ENCODE measurements around the gene TCF7L1.

GRCh38 chr2:85246348-85246747, 113.2 kb downstream of the TCF7L1 start:
- TF ChIP-seq CTCF (IDR thresholded peaks at IDR 0.05) (no peak), POLR2A (IDR thresholded peaks at IDR 0.05) (no peak), EP300 (IDR thresholded peaks at IDR 0.05; ENCODE audit: low read depth) (no peak)
